Measurements from ENCODE around the gene MOK.

- TF ChIP-seq, protein P1, sequence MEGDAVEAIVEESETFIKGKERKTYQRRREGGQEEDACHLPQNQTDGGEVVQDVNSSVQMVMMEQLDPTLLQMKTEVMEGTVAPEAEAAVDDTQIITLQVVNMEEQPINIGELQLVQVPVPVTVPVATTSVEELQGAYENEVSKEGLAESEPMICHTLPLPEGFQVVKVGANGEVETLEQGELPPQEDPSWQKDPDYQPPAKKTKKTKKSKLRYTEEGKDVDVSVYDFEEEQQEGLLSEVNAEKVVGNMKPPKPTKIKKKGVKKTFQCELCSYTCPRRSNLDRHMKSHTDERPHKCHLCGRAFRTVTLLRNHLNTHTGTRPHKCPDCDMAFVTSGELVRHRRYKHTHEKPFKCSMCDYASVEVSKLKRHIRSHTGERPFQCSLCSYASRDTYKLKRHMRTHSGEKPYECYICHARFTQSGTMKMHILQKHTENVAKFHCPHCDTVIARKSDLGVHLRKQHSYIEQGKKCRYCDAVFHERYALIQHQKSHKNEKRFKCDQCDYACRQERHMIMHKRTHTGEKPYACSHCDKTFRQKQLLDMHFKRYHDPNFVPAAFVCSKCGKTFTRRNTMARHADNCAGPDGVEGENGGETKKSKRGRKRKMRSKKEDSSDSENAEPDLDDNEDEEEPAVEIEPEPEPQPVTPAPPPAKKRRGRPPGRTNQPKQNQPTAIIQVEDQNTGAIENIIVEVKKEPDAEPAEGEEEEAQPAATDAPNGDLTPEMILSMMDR (IDR thresholded peaks at IDR 0.05; ENCODE audit: low read length): no peak
- TF ChIP-seq EZH2 (optimal IDR thresholded peaks at IDR 0.05; ENCODE audit: low read depth, low read length) (no peak), EZH2phosphoT487 (IDR thresholded peaks at IDR 0.05; ENCODE audit: low read length) (no peak)
Measured at GRCh38 chr14:102229739-102230092, 75.2 kb downstream of the MOK start.

All from MM.1S (cell line).